ENCODE measurements around the gene PTCH1.

The PTCH1 gene

GRCh38 chr9:95498641-95499040 is 18.1 kb downstream of the PTCH1 start:
- no peaks in the 10 kb centered on the region for H3K9me3 ChIP-seq (replicated peaks in 1 of 11)
- H3K4me1 ChIP-seq, result peaks cover 36 to 69% (median 56%) of the 10 kb centered on the region in 10 experiments
- no peak overlapping the region for H3K9ac ChIP-seq
- no peak overlapping the region for H3K4me3 ChIP-seq
- H3K27ac ChIP-seq, result no peak overlapping the region
- no peak overlapping the region for H3K4me2 ChIP-seq
- TF ChIP-seq Cebpa-rat (IDR thresholded peaks at IDR 0.05), result no peak
- peaks cover 26 to 99% (median 90%) of the 10 kb centered on the region in 11 experiments; a peak in 21 of 22 replicates for H4K20me1 ChIP-seq
- H3K27me3 ChIP-seq, result no peaks in the 10 kb centered on the region
- peaks cover 3 to 57% (median 24%) of the 10 kb centered on the region in 11 experiments; a peak in 17 of 22 replicates for H3K36me3 ChIP-seq

- Histone ChIP-seq H4K20me1 (peaks cover 21 to 100% (median 90%) of the 10 kb centered on the region in 11 experiments; a peak in 21 of 22 replicates), H3K4me2 (no peak overlapping the region), H3K4me3 (no peak overlapping the region), H3K27me3 (no peaks in the 10 kb centered on the region), H3K4me1 (peaks cover 27 to 69% (median 56%) of the 10 kb centered on the region in 10 experiments), H3K9me3 (replicated peaks in 1 of 11) (no peaks in the 10 kb centered on the region), H3K27ac (no peak overlapping the region), H3K9ac (no peak overlapping the region), H3K36me3 (peaks cover 3 to 54% (median 24%) of the 10 kb centered on the region in 11 experiments; a peak in 17 of 22 replicates)
- TF ChIP-seq Cebpa-rat (IDR thresholded peaks at IDR 0.05), result no peak
Observed at GRCh38 chr9:95497772-95498171, 19.0 kb downstream of the PTCH1 start.

GRCh38 chr9:95496687-95497086 is 20.1 kb downstream of the PTCH1 start:
- no peak overlapping the region for H3K27ac ChIP-seq
- peaks cover 11 to 100% (median 90%) of the 10 kb centered on the region in 11 experiments; a peak in 21 of 22 replicates for H4K20me1 ChIP-seq
- H3K4me1 ChIP-seq, result peaks cover 24 to 69% (median 56%) of the 10 kb centered on the region in 10 experiments
- no peak for TF ChIP-seq Cebpa-rat (IDR thresholded peaks at IDR 0.05)
- H3K9me3 ChIP-seq (replicated peaks in 1 of 11), result no peaks in the 10 kb centered on the region
- no peaks in the 10 kb centered on the region for H3K27me3 ChIP-seq
- no peak overlapping the region for H3K4me3 ChIP-seq
- H3K9ac ChIP-seq, result no peak overlapping the region
- H3K36me3 ChIP-seq, result peaks cover 3 to 46% (median 22%) of the 10 kb centered on the region in 11 experiments; a peak in 17 of 22 replicates
- H3K4me2 ChIP-seq, result peak overlapping the region in 3 of 11 experiments; percentile 15 to 87 (median 85); a peak in 2 of 22 replicates

- Histone ChIP-seq H3K36me3 (peaks cover 3 to 41% (median 22%) of the 10 kb centered on the region in 11 experiments; a peak in 17 of 22 replicates), H3K4me3 (no peak overlapping the region), H3K27ac (peak overlapping the region in 3 of 11 experiments; percentile 75 to 84 (median 83); a peak in 3 of 22 replicates), H3K27me3 (no peaks in the 10 kb centered on the region), H3K9me3 (replicated peaks in 1 of 11) (no peaks in the 10 kb centered on the region), H3K9ac (peak overlapping the region in 3 of 11 experiments; percentile 36 to 75 (median 66); a peak in 3 of 22 replicates), H3K4me1 (peaks cover 24 to 68% (median 58%) of the 10 kb centered on the region in 10 experiments), H4K20me1 (peaks cover 16 to 100% (median 90%) of the 10 kb centered on the region in 11 experiments; a peak in 20 of 22 replicates), H3K4me2 (peak overlapping the region; percentile 85 to 97 (median 95); a peak in 21 of 22 replicates)
- no peak for TF ChIP-seq Cebpa-rat (IDR thresholded peaks at IDR 0.05)
Observed at GRCh38 chr9:95495961-95496360, 20.8 kb downstream of the PTCH1 start.

- H3K27me3 ChIP-seq, result no peaks in the 10 kb centered on the region
- H4K20me1 ChIP-seq, result peaks cover 16 to 100% (median 85%) of the 10 kb centered on the region in 11 experiments; a peak in 20 of 22 replicates
- no peak for TF ChIP-seq Cebpa-rat (IDR thresholded peaks at IDR 0.05)
- peaks cover 3 to 40% (median 18%) of the 10 kb centered on the region in 11 experiments; a peak in 17 of 22 replicates for H3K36me3 ChIP-seq
- no peaks in the 10 kb centered on the region for H3K9me3 ChIP-seq (replicated peaks in 1 of 11)
- peaks cover 24 to 68% (median 58%) of the 10 kb centered on the region in 10 experiments for H3K4me1 ChIP-seq
- peak overlapping the region in 6 of 10 experiments; percentile 47 to 69 (median 58); a peak in 6 of 20 replicates for H3K4me3 ChIP-seq
- H3K9ac ChIP-seq, result peak overlapping the region in 4 of 11 experiments; percentile 36 to 75 (median 54); a peak in 6 of 22 replicates
- peak overlapping the region in 5 of 11 experiments; percentile 64 to 84 (median 75); a peak in 8 of 22 replicates for H3K27ac ChIP-seq
- H3K4me2 ChIP-seq, result peak overlapping the region; percentile 85 to 97 (median 95); a peak in 21 of 22 replicates
Observed at GRCh38 chr9:95495529-95495928, 21.2 kb downstream of the PTCH1 start.

GRCh38 chr9:95494416-95495371 is 22.1 kb downstream of the PTCH1 start:
- H3K4me1 ChIP-seq, result peaks cover 24 to 68% (median 58%) of the 10 kb centered on the region in 10 experiments
- peaks cover 0 to 31% (median 10%) of the 10 kb centered on the region in 11 experiments; a peak in 11 of 22 replicates for H3K36me3 ChIP-seq
- H3K9ac ChIP-seq, result peak overlapping the region; percentile 43 to 80 (median 64); a peak in 20 of 22 replicates

GRCh38 chr9:95494022-95494415 is 22.8 kb downstream of the PTCH1 start:
- Histone ChIP-seq H3K27ac (peak overlapping the region in 10 of 11 experiments; percentile 32 to 84 (median 73); a peak in 19 of 22 replicates), H3K9ac (peak overlapping the region; percentile 43 to 80 (median 64); a peak in 20 of 22 replicates), H3K4me3 (peak overlapping the region; percentile 47 to 69 (median 56))

More at GRCh38 chr9:95494416-95495371, 22.1 kb downstream of the PTCH1 start:
- peak overlapping the region; percentile 47 to 69 (median 56) for H3K4me3 ChIP-seq
- no peaks in the 10 kb centered on the region for H3K9me3 ChIP-seq (replicated peaks in 1 of 11)
- peak overlapping the region in 10 of 11 experiments; percentile 32 to 84 (median 73); a peak in 19 of 22 replicates for H3K27ac ChIP-seq
- peaks cover 16 to 100% (median 77%) of the 10 kb centered on the region in 11 experiments; a peak in 20 of 22 replicates for H4K20me1 ChIP-seq
- TF ChIP-seq Cebpa-rat (IDR thresholded peaks at IDR 0.05), result peak in 7 of 11 experiments; percentile 28 to 89 (median 51); a peak in 8 of 22 replicates
- no peaks in the 10 kb centered on the region for H3K27me3 ChIP-seq
- H3K4me2 ChIP-seq, result peak overlapping the region; percentile 85 to 97 (median 95)

GRCh38 chr9:95493402-95493801 is 23.4 kb downstream of the PTCH1 start:
- peak overlapping the region; percentile 85 to 97 (median 95) for H3K4me2 ChIP-seq
- H3K27ac ChIP-seq, result peak overlapping the region in 8 of 11 experiments; percentile 61 to 84 (median 73); a peak in 15 of 22 replicates
- peaks cover 0 to 26% (median 8%) of the 10 kb centered on the region in 11 experiments; a peak in 9 of 22 replicates for H3K36me3 ChIP-seq

More at GRCh38 chr9:95494022-95494415, 22.8 kb downstream of the PTCH1 start:
- Histone ChIP-seq H3K27me3 (no peaks in the 10 kb centered on the region), H4K20me1 (peaks cover 16 to 100% (median 73%) of the 10 kb centered on the region in 11 experiments; a peak in 20 of 22 replicates), H3K4me1 (peaks cover 24 to 68% (median 58%) of the 10 kb centered on the region in 10 experiments), H3K36me3 (peaks cover 0 to 30% (median 9%) of the 10 kb centered on the region in 11 experiments; a peak in 9 of 22 replicates), H3K9me3 (replicated peaks in 1 of 11) (no peaks in the 10 kb centered on the region), H3K4me2 (peak overlapping the region; percentile 85 to 97 (median 95))
- TF ChIP-seq Cebpa-rat (IDR thresholded peaks at IDR 0.05), result no peak

More at GRCh38 chr9:95493402-95493801, 23.4 kb downstream of the PTCH1 start:
- Histone ChIP-seq H3K9me3 (replicated peaks in 1 of 11) (no peaks in the 10 kb centered on the region), H4K20me1 (peaks cover 16 to 99% (median 68%) of the 10 kb centered on the region in 11 experiments; a peak in 20 of 22 replicates), H3K9ac (peak overlapping the region; percentile 43 to 80 (median 64); a peak in 18 of 22 replicates), H3K4me1 (peaks cover 24 to 68% (median 58%) of the 10 kb centered on the region in 10 experiments), H3K27me3 (no peaks in the 10 kb centered on the region), H3K4me3 (peak overlapping the region; percentile 47 to 69 (median 56))
- no peak for TF ChIP-seq Cebpa-rat (IDR thresholded peaks at IDR 0.05)

Measured in BLaER1 treated with 17β-estradiol and CSF1 and Interleukin-3, amounts not matched to agents 10 nM and 100 nM (cell line).